Esophagus muscularis mucosa (tissue), 4 donors: ENCODE results near the gene RHOBTB3. TPM values are rescaled to one million over a fixed set of nuclear protein-coding genes. Genes with fewer than 3 reads are reported as not detected.

Source experiments
- DNase-seq: peaks from one replicate; pipeline ENCODE4 v3.0.0-alpha.2; 2017; ENCODE audit errors: extremely low spot score
- H3K27ac ChIP-seq, 4 donors: fragments of 200-600 bp; sonication (generic); replicated peaks in 1 of 4; 1 replicate in 3 of 4; 2 replicates in 1 of 4; pipeline ENCODE4 v1.5.1; 2016 to 2019; ENCODE audit warnings: mild to moderate bottlenecking in 1 of 4
- H3K27me3 ChIP-seq, 4 donors: fragments of 200-600 bp; sonication (generic); one replicate each; pipeline versions ENCODE4 v1.5.1 to v1.6.0; 2016 to 2019
- H3K36me3 ChIP-seq, 4 donors: fragments of 200-600 bp; sonication (generic); one replicate each; pipeline ENCODE4 v1.5.1; 2016 to 2019
- H3K4me1 ChIP-seq, 4 donors: fragments of 200-600 bp; sonication (generic); one replicate each; pipeline ENCODE4 v1.5.1; 2016 to 2019
- H3K4me3 ChIP-seq, 4 donors: fragments of 200-600 bp; sonication (generic); 1 replicate in 2 of 4; 2 replicates in 2 of 4; pipeline ENCODE4 v1.5.1; 2016 to 2019; ENCODE audit warnings: mild to moderate bottlenecking in 4 of 4, moderate library complexity in 1 of 4
- H3K9me3 ChIP-seq, 4 donors: fragments of 200-600 bp; sonication (generic); 1 replicate in 3 of 4; 2 replicates in 1 of 4; pipeline ENCODE4 v1.5.1; 2016 to 2019
- EP300 ChIP-seq: sonication (generic); formaldehyde crosslinking; IDR thresholded peaks from one replicate; pipeline ENCODE4 v1.6.1; 2017; ENCODE audit warnings: antibody characterized with exemption
- POLR2A ChIP-seq: fragments of 450-650 bp; IDR thresholded peaks from one replicate; pipeline ENCODE4 v1.6.1; 2017; ENCODE audit warnings: antibody characterized with exemption, moderate library complexity, mild to moderate bottlenecking, low read depth
- POLR2AphosphoS5 ChIP-seq, 2 donors: sonication (generic); formaldehyde crosslinking; IDR thresholded peaks; one replicate each; pipeline ENCODE4 v1.6.1; 2017; ENCODE audit warnings: antibody characterized with exemption in 2 of 2
- WGBS: methylation state at CpG from one replicate; pipeline ENCODE4 v1.1.5; 2018; 5-methylcytosine and 5-hydroxymethylcytosine counted together
- intact Hi-C: fragments of 100-400 bp; cut with DNase I; formaldehyde crosslinking; loops from one replicate; pipeline ENCODE4 v1.15.1; 2023
- total RNA-seq, 4 donors: library from RNA; depleted of rRNA; stranded (reverse); fragments of >200 nt; gene quantifications; one replicate each; pipeline versions ENCODE4 v1.1.0 to v1.2.1, GENCODE V29; 2016
- TF ChIP-seq, protein P1 (sequence below), 3 experiments: fragments of 200-600 bp in 2 of 3; fragments of 450-650 bp in 1 of 3; sonication (generic) in 2 of 3; IDR thresholded peaks; one replicate each; pipeline ENCODE4 v1.5.1; 2017 to 2019; ENCODE audit warnings: antibody characterized with exemption in 3 of 3, mild to moderate bottlenecking in 2 of 3, moderate library complexity in 1 of 3

Gene RHOBTB3
- total RNA-seq, 4 donors from 2014 or later: 72.9 to 165 (median 89.2) TPM

DNA sequence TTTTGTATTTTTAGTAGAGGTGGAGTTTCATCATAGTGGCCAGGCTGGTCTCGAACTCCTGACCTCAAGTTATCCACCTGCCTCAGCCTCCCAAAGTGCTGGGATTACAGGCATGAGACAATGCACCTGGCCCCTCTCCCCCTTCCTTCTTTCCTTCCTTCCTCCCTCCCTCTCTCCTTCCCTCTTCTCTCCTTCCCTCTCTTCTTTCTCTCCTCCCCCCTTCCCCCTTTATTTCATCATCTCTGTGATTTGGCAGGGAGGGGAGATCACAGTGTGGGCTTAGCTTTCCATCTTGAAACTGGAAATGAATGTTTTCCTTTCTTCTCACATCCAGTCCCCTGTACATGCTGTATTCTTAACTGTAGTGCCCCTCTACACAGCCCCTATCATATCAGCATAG, 12.7 kb downstream of the RHOBTB3 start:
- peaks cover 0 to 37% (median 10%) of the 10 kb centered on the region in 4 donors for H3K36me3 ChIP-seq
- peaks cover 0 to 45% (median 19%) of the 10 kb centered on the region in 4 donors for H3K4me1 ChIP-seq
- H3K27ac ChIP-seq: no peak overlapping the region
- TF ChIP-seq EP300: no peak
- no peak for TF ChIP-seq POLR2AphosphoS5 (IDR thresholded peaks at IDR 0.05)
- TF ChIP-seq, protein P1, sequence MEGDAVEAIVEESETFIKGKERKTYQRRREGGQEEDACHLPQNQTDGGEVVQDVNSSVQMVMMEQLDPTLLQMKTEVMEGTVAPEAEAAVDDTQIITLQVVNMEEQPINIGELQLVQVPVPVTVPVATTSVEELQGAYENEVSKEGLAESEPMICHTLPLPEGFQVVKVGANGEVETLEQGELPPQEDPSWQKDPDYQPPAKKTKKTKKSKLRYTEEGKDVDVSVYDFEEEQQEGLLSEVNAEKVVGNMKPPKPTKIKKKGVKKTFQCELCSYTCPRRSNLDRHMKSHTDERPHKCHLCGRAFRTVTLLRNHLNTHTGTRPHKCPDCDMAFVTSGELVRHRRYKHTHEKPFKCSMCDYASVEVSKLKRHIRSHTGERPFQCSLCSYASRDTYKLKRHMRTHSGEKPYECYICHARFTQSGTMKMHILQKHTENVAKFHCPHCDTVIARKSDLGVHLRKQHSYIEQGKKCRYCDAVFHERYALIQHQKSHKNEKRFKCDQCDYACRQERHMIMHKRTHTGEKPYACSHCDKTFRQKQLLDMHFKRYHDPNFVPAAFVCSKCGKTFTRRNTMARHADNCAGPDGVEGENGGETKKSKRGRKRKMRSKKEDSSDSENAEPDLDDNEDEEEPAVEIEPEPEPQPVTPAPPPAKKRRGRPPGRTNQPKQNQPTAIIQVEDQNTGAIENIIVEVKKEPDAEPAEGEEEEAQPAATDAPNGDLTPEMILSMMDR (IDR thresholded peaks at IDR 0.05): no peak
- TF ChIP-seq POLR2A: no peak
- H3K27me3 ChIP-seq: no peaks in the 10 kb centered on the region
- WGBS: 100% methylated on average over 1 of the region's 1 CpG
- no peaks in the 10 kb centered on the region for H3K9me3 ChIP-seq
- no peak overlapping the region for H3K4me3 ChIP-seq
- intact Hi-C loops: no loop called here
- DNase-seq: no peak

DNA sequence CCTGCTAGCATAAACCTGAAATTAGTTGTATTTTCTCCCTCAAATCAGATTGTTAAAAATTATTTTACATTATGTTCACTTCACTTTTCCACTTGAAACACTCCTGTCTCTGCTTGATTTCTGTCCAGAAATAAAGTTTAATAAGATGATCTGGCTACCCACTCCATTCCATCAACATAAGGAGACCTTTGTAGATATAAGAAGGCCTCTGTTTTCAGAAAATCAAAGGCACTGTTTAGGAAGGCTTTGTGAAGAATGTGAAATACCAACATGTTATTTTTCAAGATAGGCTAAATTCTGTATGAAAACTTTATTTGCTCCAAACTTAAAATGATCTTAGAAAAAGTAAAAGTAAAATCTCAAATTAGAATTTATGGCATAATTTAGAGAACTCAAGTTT, 15.1 kb downstream of the RHOBTB3 start:
- TF ChIP-seq POLR2AphosphoS5 (IDR thresholded peaks at IDR 0.05): no peak
- TF ChIP-seq, protein P1 (IDR thresholded peaks at IDR 0.05): no peak
- no peak for TF ChIP-seq EP300
- TF ChIP-seq POLR2A: no peak
- DNase-seq: no peak
- intact Hi-C loops: no loop called here
- peaks cover 0 to 44% (median 15%) of the 10 kb centered on the region in 4 donors for H3K36me3 ChIP-seq
- H3K4me1 ChIP-seq: peaks cover 0 to 34% (median 15%) of the 10 kb centered on the region in 4 donors
- H3K9me3 ChIP-seq: no peaks in the 10 kb centered on the region
- H3K27ac ChIP-seq: no peak overlapping the region
- H3K4me3 ChIP-seq: no peak overlapping the region
- no peaks in the 10 kb centered on the region for H3K27me3 ChIP-seq

DNA sequence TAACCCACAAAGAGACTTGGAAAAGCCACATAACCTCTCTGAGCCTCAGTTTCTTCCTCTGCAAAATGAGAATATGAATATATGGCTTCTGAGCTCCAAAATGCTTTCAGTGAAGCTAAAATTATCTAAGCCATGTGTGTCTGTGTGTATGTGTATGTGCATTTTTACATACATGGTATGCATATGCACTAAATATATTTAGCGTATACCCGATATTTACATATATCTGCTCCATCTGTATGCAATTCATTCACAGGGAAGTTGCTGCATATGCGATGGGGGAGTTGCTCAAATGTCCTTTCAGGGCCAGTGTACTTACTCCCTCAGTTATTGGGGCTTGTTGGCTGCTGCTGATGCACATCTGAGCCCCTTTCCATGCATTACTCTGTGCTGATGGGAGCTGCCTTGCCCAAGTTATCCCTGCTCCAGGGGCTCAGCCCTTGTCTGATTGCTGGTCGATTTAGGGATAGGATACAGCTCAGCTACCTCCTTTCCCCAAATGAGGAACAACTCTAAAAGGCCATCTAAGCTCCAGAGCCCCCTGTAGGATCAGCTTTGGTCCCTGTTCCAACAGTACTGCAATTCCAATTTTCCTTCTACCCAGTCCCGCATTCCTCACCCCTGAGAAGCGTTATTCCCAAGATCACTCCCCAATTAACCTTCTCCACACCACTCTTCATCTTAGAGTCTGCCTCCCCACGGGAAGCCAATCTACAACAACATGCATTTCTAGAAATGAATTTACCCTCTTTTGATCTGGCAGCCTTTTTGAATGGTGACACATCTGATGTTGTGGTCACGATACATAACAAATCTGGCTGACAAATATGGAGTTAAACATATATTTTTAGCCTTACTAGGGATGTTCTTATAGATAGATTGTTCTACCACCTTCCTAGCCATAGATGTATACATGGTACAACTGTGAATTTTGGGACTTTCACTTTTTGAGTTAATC, 15.9 kb downstream of the RHOBTB3 start:
- Histone ChIP-seq H3K36me3 (peaks cover 0 to 48% (median 17%) of the 10 kb centered on the region in 4 donors), H3K27me3 (no peaks in the 10 kb centered on the region), H3K27ac (no peak overlapping the region), H3K4me1 (peaks cover 0 to 34% (median 15%) of the 10 kb centered on the region in 4 donors), H3K9me3 (no peaks in the 10 kb centered on the region), H3K4me3 (no peak overlapping the region)
- no peak for TF ChIP-seq POLR2A
- no peak for TF ChIP-seq POLR2AphosphoS5 (IDR thresholded peaks at IDR 0.05)
- TF ChIP-seq, protein P1 (IDR thresholded peaks at IDR 0.05): no peak
- TF ChIP-seq EP300: no peak
- DNase-seq: no peak
- 88% methylated on average over 8 of the region's 8 CpGs for WGBS
- intact Hi-C loops: no loop called here

DNA sequence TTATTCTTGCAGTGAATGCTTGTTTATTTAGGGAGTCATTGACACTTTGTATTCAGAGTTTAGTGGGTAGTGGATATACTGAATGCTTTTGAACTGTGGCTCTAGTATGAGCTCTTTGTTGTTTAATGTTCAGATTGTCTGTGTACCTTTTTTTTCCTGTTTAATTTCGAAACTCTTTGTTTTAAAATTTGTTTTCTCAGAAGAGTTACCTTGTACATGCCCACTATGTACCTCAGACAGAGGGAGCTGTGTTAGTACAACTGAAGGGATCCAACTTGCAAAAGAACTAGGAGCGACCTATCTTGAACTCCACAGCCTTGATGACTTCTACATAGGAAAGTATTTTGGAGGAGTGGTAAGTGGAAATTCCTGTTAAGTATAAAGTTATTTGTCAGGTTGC, 17.0 kb downstream of the RHOBTB3 start:
- intact Hi-C loops: no loop called here
- Histone ChIP-seq H3K36me3 (peaks cover 0 to 59% (median 27%) of the 10 kb centered on the region in 4 donors), H3K4me1 (peaks cover 0 to 29% (median 14%) of the 10 kb centered on the region in 4 donors), H3K9me3 (no peaks in the 10 kb centered on the region), H3K27me3 (no peaks in the 10 kb centered on the region), H3K4me3 (no peak overlapping the region), H3K27ac (no peak overlapping the region)
- TF ChIP-seq POLR2AphosphoS5 (IDR thresholded peaks at IDR 0.05): no peak
- no peak for TF ChIP-seq EP300
- TF ChIP-seq, protein P1 (IDR thresholded peaks at IDR 0.05): no peak
- no peak for TF ChIP-seq POLR2A
- 39% methylated on average over 2 of the region's 2 CpGs for WGBS
- DNase-seq: no peak
